Measurements from ENCODE around the gene GALNT18.

The GALNT18 gene

GRCh38 chr11:11486423-11486822 is 135.4 kb downstream of the GALNT18 start:
- H3K4me3 Mint-ChIP-seq: no peak overlapping the region
- no peak overlapping the region for H3K27ac Mint-ChIP-seq (ENCODE audit: low read depth)
- ATAC-seq (replicated peaks; ENCODE audit: extremely low read depth, poor library complexity, severe bottlenecking) (no peak), DNase-seq (ENCODE audit: low spot score in 2 of 2) (no peak)
- H3K4me1 Mint-ChIP-seq: no peaks in the 10 kb centered on the region
- no peaks in the 10 kb centered on the region for H3K9me3 Mint-ChIP-seq
- H3K36me3 Mint-ChIP-seq (ENCODE audit: insufficient read depth): no peaks in the 10 kb centered on the region
- peaks cover 39% of the 10 kb centered on the region for H3K27me3 Mint-ChIP-seq

GRCh38 chr11:11486002-11486401 is 135.8 kb downstream of the GALNT18 start:
- no peaks in the 10 kb centered on the region for H3K9me3 Mint-ChIP-seq
- no peak for ATAC-seq (replicated peaks; ENCODE audit: extremely low read depth, poor library complexity, severe bottlenecking)
- peaks cover 39% of the 10 kb centered on the region for H3K27me3 Mint-ChIP-seq
- H3K36me3 Mint-ChIP-seq (ENCODE audit: insufficient read depth): no peaks in the 10 kb centered on the region
- no peak overlapping the region for H3K4me3 Mint-ChIP-seq
- no peaks in the 10 kb centered on the region for H3K4me1 Mint-ChIP-seq
- no peak for DNase-seq (ENCODE audit: low spot score in 2 of 2)
- no peak overlapping the region for H3K27ac Mint-ChIP-seq (ENCODE audit: low read depth)

GRCh38 chr11:11483627-11484026 is 138.2 kb downstream of the GALNT18 start:
- H3K27me3 Mint-ChIP-seq: peaks cover 33% of the 10 kb centered on the region
- DNase-seq (ENCODE audit: low spot score in 2 of 2): no peak
- no peaks in the 10 kb centered on the region for H3K4me1 Mint-ChIP-seq
- no peaks in the 10 kb centered on the region for H3K36me3 Mint-ChIP-seq (ENCODE audit: insufficient read depth)
- no peak overlapping the region for H3K4me3 Mint-ChIP-seq
- no peaks in the 10 kb centered on the region for H3K9me3 Mint-ChIP-seq
- no peak overlapping the region for H3K27ac Mint-ChIP-seq (ENCODE audit: low read depth)
- no peak for ATAC-seq (replicated peaks; ENCODE audit: extremely low read depth, poor library complexity, severe bottlenecking)

- DNase-seq (ENCODE audit: low spot score in 2 of 2) (no peak), ATAC-seq (replicated peaks; ENCODE audit: extremely low read depth, poor library complexity, severe bottlenecking) (no peak)
- no peak overlapping the region for H3K27ac Mint-ChIP-seq (ENCODE audit: low read depth)
- H3K27me3 Mint-ChIP-seq: peaks cover 31% of the 10 kb centered on the region
- no peaks in the 10 kb centered on the region for H3K36me3 Mint-ChIP-seq (ENCODE audit: insufficient read depth)
- no peak overlapping the region for H3K4me3 Mint-ChIP-seq
- no peaks in the 10 kb centered on the region for H3K9me3 Mint-ChIP-seq
- H3K4me1 Mint-ChIP-seq: no peaks in the 10 kb centered on the region
Measured at GRCh38 chr11:11482730-11483129, 139.1 kb downstream of the GALNT18 start.

- DNase-seq (ENCODE audit: low spot score in 2 of 2) (no peak), ATAC-seq (replicated peaks; ENCODE audit: extremely low read depth, poor library complexity, severe bottlenecking) (no peak)
- Mint-ChIP-seq H3K27me3 (peaks cover 30% of the 10 kb centered on the region), H3K4me3 (no peak overlapping the region), H3K4me1 (no peaks in the 10 kb centered on the region), H3K36me3 (ENCODE audit: insufficient read depth) (no peaks in the 10 kb centered on the region), H3K9me3 (no peaks in the 10 kb centered on the region), H3K27ac (ENCODE audit: low read depth) (no peak overlapping the region)
Measured at GRCh38 chr11:11481371-11481770, 140.4 kb downstream of the GALNT18 start.

GRCh38 chr11:11480971-11481370 is 140.8 kb downstream of the GALNT18 start:
- H3K27ac Mint-ChIP-seq (ENCODE audit: low read depth): no peak overlapping the region
- H3K9me3 Mint-ChIP-seq: no peaks in the 10 kb centered on the region
- H3K27me3 Mint-ChIP-seq: peaks cover 30% of the 10 kb centered on the region
- no peak for ATAC-seq (replicated peaks; ENCODE audit: extremely low read depth, poor library complexity, severe bottlenecking)
- no peaks in the 10 kb centered on the region for H3K4me1 Mint-ChIP-seq
- H3K36me3 Mint-ChIP-seq (ENCODE audit: insufficient read depth): no peaks in the 10 kb centered on the region
- no peak overlapping the region for H3K4me3 Mint-ChIP-seq
- no peak for DNase-seq (ENCODE audit: low spot score in 2 of 2)

GRCh38 chr11:11478687-11479086 is 143.1 kb downstream of the GALNT18 start:
- Mint-ChIP-seq H3K36me3 (ENCODE audit: insufficient read depth) (no peaks in the 10 kb centered on the region), H3K9me3 (no peaks in the 10 kb centered on the region), H3K4me3 (no peak overlapping the region), H3K27me3 (peaks cover 17% of the 10 kb centered on the region), H3K4me1 (no peaks in the 10 kb centered on the region), H3K27ac (ENCODE audit: low read depth) (no peak overlapping the region)
- ATAC-seq (replicated peaks; ENCODE audit: extremely low read depth, poor library complexity, severe bottlenecking): no peak
- DNase-seq (ENCODE audit: low spot score in 2 of 2): no peak

- DNase-seq (ENCODE audit: low spot score in 2 of 2) (no peak), ATAC-seq (replicated peaks; ENCODE audit: extremely low read depth, poor library complexity, severe bottlenecking) (no peak)
- Mint-ChIP-seq H3K4me3 (no peak overlapping the region), H3K27ac (ENCODE audit: low read depth) (no peak overlapping the region), H3K9me3 (no peaks in the 10 kb centered on the region), H3K27me3 (peaks cover 17% of the 10 kb centered on the region), H3K4me1 (no peaks in the 10 kb centered on the region), H3K36me3 (ENCODE audit: insufficient read depth) (no peaks in the 10 kb centered on the region)
Measured at GRCh38 chr11:11477695-11478420, 143.9 kb downstream of the GALNT18 start.

- H3K36me3 Mint-ChIP-seq (ENCODE audit: insufficient read depth): no peaks in the 10 kb centered on the region
- no peaks in the 10 kb centered on the region for H3K4me1 Mint-ChIP-seq
- no peak for DNase-seq (ENCODE audit: low spot score in 2 of 2)
- ATAC-seq (replicated peaks; ENCODE audit: extremely low read depth, poor library complexity, severe bottlenecking): no peak
- H3K4me3 Mint-ChIP-seq: no peak overlapping the region
- peaks cover 10% of the 10 kb centered on the region for H3K27me3 Mint-ChIP-seq
- H3K9me3 Mint-ChIP-seq: no peaks in the 10 kb centered on the region
- no peak overlapping the region for H3K27ac Mint-ChIP-seq (ENCODE audit: low read depth)
Measured at GRCh38 chr11:11476971-11477645, 144.7 kb downstream of the GALNT18 start.

GRCh38 chr11:11476499-11476898 is 145.3 kb downstream of the GALNT18 start:
- Mint-ChIP-seq H3K4me1 (no peaks in the 10 kb centered on the region), H3K27me3 (peaks cover 8% of the 10 kb centered on the region), H3K36me3 (ENCODE audit: insufficient read depth) (no peaks in the 10 kb centered on the region), H3K27ac (ENCODE audit: low read depth) (no peak overlapping the region), H3K4me3 (no peak overlapping the region), H3K9me3 (no peaks in the 10 kb centered on the region)
- ATAC-seq (replicated peaks; ENCODE audit: extremely low read depth, poor library complexity, severe bottlenecking) (no peak), DNase-seq (ENCODE audit: low spot score in 2 of 2) (no peak)

GRCh38 chr11:11472106-11472505 is 149.7 kb downstream of the GALNT18 start:
- no peak for ATAC-seq (replicated peaks; ENCODE audit: extremely low read depth, poor library complexity, severe bottlenecking)
- Mint-ChIP-seq H3K9me3 (no peaks in the 10 kb centered on the region), H3K36me3 (ENCODE audit: insufficient read depth) (no peaks in the 10 kb centered on the region), H3K4me3 (no peak overlapping the region), H3K27me3 (peaks cover 19% of the 10 kb centered on the region), H3K27ac (ENCODE audit: low read depth) (no peak overlapping the region), H3K4me1 (no peaks in the 10 kb centered on the region)
- no peak for DNase-seq (ENCODE audit: low spot score in 2 of 2)

- H3K9me3 Mint-ChIP-seq: no peaks in the 10 kb centered on the region
- H3K36me3 Mint-ChIP-seq (ENCODE audit: insufficient read depth): no peaks in the 10 kb centered on the region
- H3K4me1 Mint-ChIP-seq: no peaks in the 10 kb centered on the region
- ATAC-seq (replicated peaks; ENCODE audit: extremely low read depth, poor library complexity, severe bottlenecking) (no peak), DNase-seq (ENCODE audit: low spot score in 2 of 2) (no peak)
- H3K27ac Mint-ChIP-seq (ENCODE audit: low read depth): no peak overlapping the region
- no peak overlapping the region for H3K4me3 Mint-ChIP-seq
- H3K27me3 Mint-ChIP-seq: peaks cover 19% of the 10 kb centered on the region
Measured at GRCh38 chr11:11471201-11471600, 150.6 kb downstream of the GALNT18 start.

- ATAC-seq (replicated peaks; ENCODE audit: extremely low read depth, poor library complexity, severe bottlenecking): no peak
- Mint-ChIP-seq H3K27ac (ENCODE audit: low read depth) (no peak overlapping the region), H3K27me3 (peaks cover 19% of the 10 kb centered on the region), H3K4me3 (no peak overlapping the region), H3K4me1 (no peaks in the 10 kb centered on the region), H3K36me3 (ENCODE audit: insufficient read depth) (no peaks in the 10 kb centered on the region), H3K9me3 (no peaks in the 10 kb centered on the region)
- no peak for DNase-seq (ENCODE audit: low spot score in 2 of 2)
Measured at GRCh38 chr11:11468954-11469353, 152.9 kb downstream of the GALNT18 start.

All from central memory CD8-positive, alpha-beta T cell (primary cell).